Adipose tissue (tissue), 3 donors: ENCODE results near the gene OR6K2. TPM values are rescaled to one million over a fixed set of nuclear protein-coding genes. Genes with fewer than 3 reads are reported as not detected.
"Not testable (repeated sequence)": the region's sequence is repeated elsewhere in the genome, so short reads cannot be mapped to it uniquely, and the experiment has no call there.

Source experiments
- H3K27ac ChIP-seq: one replicate; pipeline ENCODE4 v1.5.1; 2013; ENCODE audit warnings: low read depth, low read length
- WGBS, 3 donors: extraction: QIAGEN DNeasy Blood & Tissue Kit; methylation state at CpG; one replicate each; pipeline ENCODE4 v1.1.7; 2013; 5-methylcytosine and 5-hydroxymethylcytosine counted together
- polyA plus RNA-seq, 3 donors: library from polyadenylated mRNA; stranded (reverse); fragments of 200-250 nt; gene quantifications; one replicate each; pipeline ENCODE4 v1.2.3, GENCODE V29; 2013
- donor health status: healthy with polysubstance abuse.
- donor health status: Bipolar disorder and iron deficiency.
- donor health status: healthy.

OR6K2 gene
- polyA plus RNA-seq: not detected

GRCh38 chr1:158700552-158700951 lies at the start of gene OR6K2:
TSS of gene OR6K2 (minus strand) at chr1:158700652. CDS start at chr1:158700652, 0 bp downstream.
- 68 to 88% (median 85%) methylated on average over 4 of the region's 4 CpGs for WGBS, 3 donors

GRCh38 chr1:158735848-158736247 lies 35.4 kb upstream of the OR6K2 start:
- H3K27ac ChIP-seq: no peak overlapping the region

More at GRCh38 chr1:158700552-158700951, at the start of gene OR6K2:
- no peak within 1 kb of the TSS for H3K27ac ChIP-seq

DNA sequence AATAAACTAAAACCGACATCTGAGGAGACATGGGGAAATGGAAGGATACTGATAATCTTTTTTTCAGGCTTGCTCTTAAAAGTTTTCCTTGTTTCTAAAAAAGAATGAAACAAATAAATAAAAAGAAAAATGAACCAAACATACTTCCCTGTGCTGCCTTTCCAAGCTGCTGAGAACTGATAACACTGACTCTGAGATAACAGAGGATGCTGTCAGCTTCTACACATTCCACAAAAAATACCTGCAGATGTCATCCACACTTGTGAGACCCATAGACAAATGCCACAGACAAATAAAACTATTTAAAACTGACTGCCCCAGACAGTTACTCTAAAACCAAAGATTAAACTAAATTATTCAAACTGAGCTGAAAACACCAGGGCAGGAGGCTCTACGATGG lies 32.1 kb upstream of the OR6K2 start:
- no peak overlapping the region for H3K27ac ChIP-seq
- 52 to 73% (median 64%) methylated on average over 2 of the region's 2 CpGs for WGBS, 3 donors

DNA sequence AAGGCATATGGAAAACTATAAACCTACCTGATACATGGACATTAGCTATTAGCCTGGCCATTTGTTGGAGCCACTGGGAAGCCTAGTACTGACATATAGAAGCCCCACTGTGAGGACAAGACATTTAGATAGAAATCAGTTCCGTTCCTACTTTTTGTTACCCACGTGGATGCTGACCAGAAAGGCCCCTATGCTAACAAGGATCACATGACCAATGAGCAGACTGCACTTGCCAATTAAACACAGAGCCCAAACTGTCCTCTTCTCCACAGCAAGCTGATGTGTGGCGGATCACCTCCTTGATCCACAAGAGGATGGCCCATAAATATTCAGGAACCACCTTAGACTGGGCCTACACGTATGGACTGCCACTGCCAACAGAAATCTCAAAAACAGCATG lies 31.3 kb upstream of the OR6K2 start:
- WGBS, 3 donors: 62 to 87% (median 86%) methylated on average over 4 of the region's 4 CpGs
- no peak overlapping the region for H3K27ac ChIP-seq

GRCh38 chr1:158730453-158730852 lies 30.0 kb upstream of the OR6K2 start:
- 41 to 81% (median 75%) methylated on average over 4 of the region's 4 CpGs for WGBS, 3 donors
- H3K27ac ChIP-seq: no peak overlapping the region

- WGBS, 3 donors: 61 to 65% (median 64%) methylated on average over 3 of the region's 3 CpGs
- no peak overlapping the region for H3K27ac ChIP-seq
These were observed 28.2 kb upstream of the OR6K2 start for GRCh38 chr1:158728510-158729225.

- no peak overlapping the region for H3K27ac ChIP-seq
- whole genome bisulfite sequencing, 3 donors: 77 to 97% (median 93%) methylated on average over 5 of the region's 5 CpGs
These were observed 24.0 kb upstream of the OR6K2 start for GRCh38 chr1:158724442-158724841.

- H3K27ac ChIP-seq: no peak within 1 kb of the TSS
- 69 to 75% (median 74%) methylated on average over 2 of the region's 2 CpGs for WGBS, 3 donors
These were observed 20.2 kb upstream of the OR6K2 start, which contains the start of gene OR6K3 for GRCh38 chr1:158720620-158721019. TSS of gene OR6K3 (minus strand) at chr1:158720720. CDS start at chr1:158718115, 2,605 bp downstream.

DNA sequence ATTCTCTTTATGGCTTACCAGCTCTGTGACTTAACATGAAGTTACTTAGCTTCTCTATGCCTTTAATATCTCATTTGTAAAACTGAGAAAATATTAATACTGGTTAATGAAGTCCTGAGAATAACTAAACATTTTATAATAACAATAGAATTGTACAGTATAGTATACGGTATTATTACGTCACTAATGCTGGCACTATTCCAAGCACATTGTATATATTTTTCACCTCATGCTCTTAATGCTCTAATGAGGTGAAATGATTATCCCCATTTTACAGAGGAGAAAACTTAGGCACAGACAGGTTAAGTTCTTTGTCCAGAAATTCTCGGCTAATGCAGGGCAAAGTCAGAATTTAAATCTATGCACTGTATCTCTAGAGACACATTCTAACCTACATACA lies 19.2 kb upstream of the OR6K2 start:
- WGBS, 3 donors: 61 to 70% (median 66%) methylated on average over 3 of the region's 3 CpGs
- H3K27ac ChIP-seq: no peak overlapping the region

- no peak overlapping the region for H3K27ac ChIP-seq
- 70 to 83% (median 81%) methylated on average over 6 of the region's 6 CpGs for WGBS, 3 donors
These were observed 16.9 kb upstream of the OR6K2 start for GRCh38 chr1:158717344-158717743.

DNA sequence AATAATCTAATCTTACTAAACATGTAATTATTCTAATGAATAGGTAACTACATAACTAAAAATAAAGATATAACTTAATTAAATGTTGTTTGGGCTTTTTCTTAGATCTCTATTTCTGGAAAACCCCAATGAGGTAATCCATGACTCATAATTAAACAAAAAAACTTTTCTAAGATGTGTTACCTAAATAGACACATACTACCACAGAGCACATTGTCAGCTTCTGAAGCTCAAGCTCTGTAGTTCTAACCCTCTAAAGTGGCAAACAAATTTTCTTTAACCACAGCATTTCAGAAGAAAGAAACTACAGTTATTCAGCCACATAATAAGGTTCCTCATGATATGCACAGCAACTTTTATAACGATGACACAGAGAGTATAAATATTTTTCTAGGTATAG lies 15.9 kb upstream of the OR6K2 start:
- 68 to 89% (median 87%) methylated on average over 1 of the region's 1 CpG for WGBS, 3 donors
- no peak overlapping the region for H3K27ac ChIP-seq

- WGBS, 3 donors: 13 to 61% (median 52%) methylated on average over 1 of the region's 1 CpG
- no peak overlapping the region for H3K27ac ChIP-seq
These were observed 14.3 kb upstream of the OR6K2 start for GRCh38 chr1:158714754-158715153.

- no peak overlapping the region for H3K27ac ChIP-seq
- WGBS, 3 donors: 54 to 72% (median 66%) methylated on average over 4 of the region's 4 CpGs
These were observed 10.6 kb upstream of the OR6K2 start for GRCh38 chr1:158711098-158711497.

- H3K27ac ChIP-seq: no peak overlapping the region
- WGBS, 3 donors: 45 to 82% (median 74%) methylated on average over 2 of the region's 2 CpGs
These were observed 5.6 kb upstream of the OR6K2 start for GRCh38 chr1:158706096-158706495.

DNA sequence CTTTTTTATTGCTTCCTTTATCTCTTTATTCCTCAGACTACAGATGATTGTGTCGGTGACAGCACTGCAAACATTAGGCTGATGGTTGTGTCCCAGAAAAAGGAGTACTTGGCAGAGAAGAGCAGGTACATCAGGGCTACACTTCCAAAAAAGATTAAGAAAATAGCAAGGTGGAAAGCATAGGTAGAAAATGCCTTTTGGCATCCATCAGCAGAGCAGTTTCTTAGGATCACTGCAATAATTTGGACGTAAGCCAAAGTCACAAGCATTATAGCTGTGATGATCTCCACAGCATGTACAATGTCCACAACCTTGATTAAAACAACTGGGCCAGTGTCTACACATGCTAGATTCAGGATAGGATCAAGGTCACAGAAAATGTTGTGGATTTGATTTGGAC lies 5.9 kb downstream of the OR6K2 start:
- 51 to 80% (median 71%) methylated on average over 2 of the region's 2 CpGs for WGBS, 3 donors
- no peak overlapping the region for H3K27ac ChIP-seq

DNA sequence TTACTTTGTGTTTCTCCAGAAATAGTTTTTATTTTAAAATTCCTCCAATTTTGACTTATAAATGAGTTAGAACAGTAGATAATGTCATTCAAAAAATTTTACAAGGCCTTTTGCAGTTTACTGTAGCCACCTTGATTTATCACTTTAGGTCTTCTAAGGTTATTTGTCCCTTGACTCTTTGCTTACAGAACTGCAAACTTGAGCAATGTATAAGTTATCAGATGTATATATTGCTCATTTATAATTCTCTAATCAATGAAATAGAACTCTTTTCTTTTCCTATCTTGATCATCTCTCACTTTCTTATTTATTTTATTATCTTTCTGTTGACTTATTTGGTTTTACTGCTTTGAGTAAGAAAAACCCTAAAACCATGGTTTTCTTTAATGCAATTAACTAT lies 8.1 kb downstream of the OR6K2 start:
- no peak overlapping the region for H3K27ac ChIP-seq

- no peak overlapping the region for H3K27ac ChIP-seq
These were observed 8.5 kb downstream of the OR6K2 start for GRCh38 chr1:158691907-158692306.

DNA sequence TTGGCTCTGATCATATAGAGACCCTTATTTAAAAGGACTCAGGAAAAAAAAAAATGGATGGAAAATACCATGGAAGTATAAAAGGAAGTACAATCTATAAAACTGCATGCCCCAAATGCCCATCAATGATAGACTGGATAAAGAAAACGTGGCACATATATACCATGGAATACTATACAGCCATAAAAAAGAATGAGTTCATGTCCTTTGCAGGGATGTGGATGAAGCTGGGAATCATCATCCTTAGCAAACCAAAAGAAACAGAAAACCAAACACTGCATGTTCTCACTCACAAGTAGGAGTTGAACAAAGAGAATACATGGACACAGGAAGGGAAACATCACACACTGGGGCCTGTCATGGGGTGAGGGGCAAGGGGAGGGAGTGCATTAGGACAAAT lies 9.3 kb downstream of the OR6K2 start:
- 32 to 65% (median 60%) methylated on average over 1 of the region's 1 CpG for WGBS, 3 donors
- H3K27ac ChIP-seq: not testable (repeated sequence)

GRCh38 chr1:158689875-158690274 lies 10.6 kb downstream of the OR6K2 start:
- H3K27ac ChIP-seq: no peak overlapping the region

DNA sequence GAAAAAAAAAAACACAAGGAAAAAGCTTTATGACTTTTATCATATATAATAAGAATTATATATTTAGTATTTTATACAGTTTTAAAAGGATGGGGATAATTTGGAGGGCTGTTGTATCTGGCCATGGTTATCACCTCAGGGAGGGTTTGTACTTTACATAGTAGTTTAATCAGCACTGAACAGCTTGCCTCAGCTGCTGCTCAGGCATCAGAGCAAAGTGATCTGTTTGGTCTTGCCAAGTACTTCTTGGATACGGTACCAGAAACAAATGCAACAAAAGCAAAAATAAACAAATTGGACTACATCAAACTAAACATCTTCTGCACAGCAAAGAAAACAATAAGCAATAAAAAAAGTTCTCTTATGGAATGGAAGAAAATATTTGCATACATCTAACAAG lies 11.3 kb downstream of the OR6K2 start:
- no peak overlapping the region for H3K27ac ChIP-seq
- 46 to 80% (median 62%) methylated on average over 1 of the region's 1 CpG for WGBS, 3 donors

GRCh38 chr1:158688343-158688742 lies 12.1 kb downstream of the OR6K2 start:
- H3K27ac ChIP-seq: not testable (repeated sequence)
- 78 to 91% (median 86%) methylated on average over 1 of the region's 1 CpG for WGBS, 3 donors
